Ishikawa (cell line): ENCODE results near the gene PTGS2.

Experiments
- CEBPB ChIP-seq: IDR thresholded peaks from 2 replicates; pipeline ENCODE4 v1.6.1; 2012
- CREB1 ChIP-seq: IDR thresholded peaks from 2 replicates; pipeline ENCODE4 v1.6.1; 2012; ENCODE audit warnings: low read depth
- EGR1 ChIP-seq: IDR thresholded peaks from 2 replicates; pipeline ENCODE4 v1.6.1; 2012
- EP300 ChIP-seq: IDR thresholded peaks from 2 replicates; pipeline ENCODE4 v1.6.1; 2012; ENCODE audit warnings: borderline replicate concordance
- FOXM1 ChIP-seq: IDR thresholded peaks from 2 replicates; pipeline ENCODE4 v1.6.1; 2012; ENCODE audit warnings: low read depth, borderline replicate concordance
- NFIC ChIP-seq: IDR thresholded peaks from 2 replicates; pipeline ENCODE4 v1.6.1; 2012
- RAD21 ChIP-seq: IDR thresholded peaks from 2 replicates; pipeline ENCODE4 v1.6.1; 2012; ENCODE audit warnings: low read depth
- TAF1 ChIP-seq: IDR thresholded peaks from 2 replicates; pipeline ENCODE4 v1.6.1; 2012; ENCODE audit warnings: low read depth, mild to moderate bottlenecking
- TCF12 ChIP-seq: IDR thresholded peaks from 2 replicates; pipeline ENCODE4 v1.6.1; 2012; ENCODE audit warnings: low read depth
- TEAD4 ChIP-seq: IDR thresholded peaks from 2 replicates; pipeline ENCODE4 v1.6.1; 2012
- YY1 ChIP-seq: IDR thresholded peaks from 2 replicates; pipeline ENCODE4 v1.6.1; 2012; ENCODE audit warnings: low read depth
- ZBTB7A ChIP-seq: IDR thresholded peaks from 2 replicates; pipeline ENCODE4 v1.6.1; 2012; ENCODE audit warnings: low read depth
- TF ChIP-seq, protein P1 (sequence below): IDR thresholded peaks from 2 replicates; pipeline ENCODE4 v1.6.1; 2012
- TF ChIP-seq, protein P2 (sequence below): IDR thresholded peaks from 2 replicates; pipeline ENCODE4 v1.6.1; 2012
- TF ChIP-seq, protein P3 (sequence below): IDR thresholded peaks from 2 replicates; pipeline ENCODE4 v1.6.1; 2012; ENCODE audit warnings: low read depth, mild to moderate bottlenecking

The PTGS2 gene

DNA sequence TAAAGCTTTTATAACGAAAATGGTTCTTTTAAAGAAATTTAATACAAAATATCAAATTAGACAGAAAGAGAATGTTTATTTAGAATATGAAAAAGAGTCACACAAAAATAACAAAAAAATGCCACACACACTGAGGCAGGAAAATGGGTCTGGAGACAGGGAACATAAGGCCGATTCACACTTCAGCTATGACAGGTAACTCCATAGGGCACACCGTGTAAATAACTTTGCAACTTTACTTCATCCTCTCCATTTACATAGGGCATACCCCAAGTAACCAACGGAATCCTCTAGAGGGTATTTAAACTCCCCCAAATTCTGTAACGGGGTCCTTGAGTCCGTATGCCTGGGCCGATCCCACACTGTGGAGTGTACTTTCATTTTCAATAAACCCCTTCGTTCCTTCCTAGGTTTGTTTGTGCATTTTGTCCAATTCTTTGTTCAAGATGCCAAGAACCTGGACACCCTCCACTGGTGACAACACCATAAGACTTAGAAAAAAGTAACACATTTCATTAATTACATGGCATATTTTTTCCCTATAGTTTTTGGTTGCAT is 23.1 kb upstream of the PTGS2 start:
- TF ChIP-seq YY1 (no peak), TAF1 (no peak), TEAD4 (no peak), CEBPB (no peak), EGR1 (no peak), RAD21 (no peak), ZBTB7A (no peak), TCF12 (no peak), NFIC (no peak), CREB1 (no peak)
- TF ChIP-seq, protein P1, sequence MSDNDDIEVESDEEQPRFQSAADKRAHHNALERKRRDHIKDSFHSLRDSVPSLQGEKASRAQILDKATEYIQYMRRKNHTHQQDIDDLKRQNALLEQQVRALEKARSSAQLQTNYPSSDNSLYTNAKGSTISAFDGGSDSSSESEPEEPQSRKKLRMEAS: no peak
- TF ChIP-seq, protein P2, sequence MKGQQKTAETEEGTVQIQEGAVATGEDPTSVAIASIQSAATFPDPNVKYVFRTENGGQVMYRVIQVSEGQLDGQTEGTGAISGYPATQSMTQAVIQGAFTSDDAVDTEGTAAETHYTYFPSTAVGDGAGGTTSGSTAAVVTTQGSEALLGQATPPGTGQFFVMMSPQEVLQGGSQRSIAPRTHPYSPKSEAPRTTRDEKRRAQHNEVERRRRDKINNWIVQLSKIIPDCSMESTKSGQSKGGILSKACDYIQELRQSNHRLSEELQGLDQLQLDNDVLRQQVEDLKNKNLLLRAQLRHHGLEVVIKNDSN: no peak
- TF ChIP-seq, protein P3, sequence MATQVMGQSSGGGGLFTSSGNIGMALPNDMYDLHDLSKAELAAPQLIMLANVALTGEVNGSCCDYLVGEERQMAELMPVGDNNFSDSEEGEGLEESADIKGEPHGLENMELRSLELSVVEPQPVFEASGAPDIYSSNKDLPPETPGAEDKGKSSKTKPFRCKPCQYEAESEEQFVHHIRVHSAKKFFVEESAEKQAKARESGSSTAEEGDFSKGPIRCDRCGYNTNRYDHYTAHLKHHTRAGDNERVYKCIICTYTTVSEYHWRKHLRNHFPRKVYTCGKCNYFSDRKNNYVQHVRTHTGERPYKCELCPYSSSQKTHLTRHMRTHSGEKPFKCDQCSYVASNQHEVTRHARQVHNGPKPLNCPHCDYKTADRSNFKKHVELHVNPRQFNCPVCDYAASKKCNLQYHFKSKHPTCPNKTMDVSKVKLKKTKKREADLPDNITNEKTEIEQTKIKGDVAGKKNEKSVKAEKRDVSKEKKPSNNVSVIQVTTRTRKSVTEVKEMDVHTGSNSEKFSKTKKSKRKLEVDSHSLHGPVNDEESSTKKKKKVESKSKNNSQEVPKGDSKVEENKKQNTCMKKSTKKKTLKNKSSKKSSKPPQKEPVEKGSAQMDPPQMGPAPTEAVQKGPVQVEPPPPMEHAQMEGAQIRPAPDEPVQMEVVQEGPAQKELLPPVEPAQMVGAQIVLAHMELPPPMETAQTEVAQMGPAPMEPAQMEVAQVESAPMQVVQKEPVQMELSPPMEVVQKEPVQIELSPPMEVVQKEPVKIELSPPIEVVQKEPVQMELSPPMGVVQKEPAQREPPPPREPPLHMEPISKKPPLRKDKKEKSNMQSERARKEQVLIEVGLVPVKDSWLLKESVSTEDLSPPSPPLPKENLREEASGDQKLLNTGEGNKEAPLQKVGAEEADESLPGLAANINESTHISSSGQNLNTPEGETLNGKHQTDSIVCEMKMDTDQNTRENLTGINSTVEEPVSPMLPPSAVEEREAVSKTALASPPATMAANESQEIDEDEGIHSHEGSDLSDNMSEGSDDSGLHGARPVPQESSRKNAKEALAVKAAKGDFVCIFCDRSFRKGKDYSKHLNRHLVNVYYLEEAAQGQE: no peak

DNA sequence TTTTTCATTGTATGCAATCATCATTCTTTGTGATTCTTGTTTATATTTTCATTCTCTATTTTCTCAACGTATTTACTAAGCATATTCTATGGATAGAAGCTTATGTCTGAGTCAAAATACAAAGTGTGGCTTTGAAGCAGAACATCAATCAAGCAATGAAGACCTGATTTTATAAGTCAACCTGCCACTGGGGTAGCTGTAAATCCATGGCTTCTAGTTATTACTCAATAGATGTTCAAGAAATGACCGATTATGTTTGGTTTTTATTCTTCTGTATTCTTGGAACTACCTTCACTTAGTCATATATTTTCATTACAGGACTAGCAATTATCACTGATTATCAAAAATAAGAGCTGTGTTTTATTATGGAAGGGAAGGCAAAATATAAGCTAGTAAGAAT is 20.5 kb upstream of the PTGS2 start:
- TF ChIP-seq EGR1 (no peak), CEBPB (no peak), ZBTB7A (no peak), FOXM1 (no peak), EP300 (no peak), TEAD4 (no peak), RAD21 (no peak), TAF1 (no peak)
- TF ChIP-seq, protein P3: no peak
- TF ChIP-seq, protein P2: no peak
- TF ChIP-seq, protein P1: no peak

DNA sequence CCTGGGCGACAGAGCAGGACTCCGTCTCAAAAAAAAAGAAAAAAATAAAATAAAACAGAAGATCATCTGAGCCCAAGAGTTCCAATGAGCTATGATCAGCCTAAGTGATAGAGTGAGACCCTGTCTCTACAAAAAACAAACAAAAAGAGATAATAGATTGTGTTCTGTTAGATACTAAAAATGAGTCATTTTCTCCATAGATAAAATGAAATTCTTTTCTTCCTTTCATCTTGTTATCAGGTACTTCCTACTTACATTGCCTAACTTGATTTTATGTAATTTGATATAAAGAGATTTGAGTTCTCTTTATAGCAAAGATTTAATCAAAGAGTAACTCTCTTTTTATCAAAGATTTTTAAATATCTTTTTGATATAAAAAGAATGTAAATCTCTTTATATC is 19.3 kb upstream of the PTGS2 start:
- TF ChIP-seq TCF12 (no peak), YY1 (no peak), EGR1 (no peak), RAD21 (no peak), EP300 (no peak), TAF1 (no peak), NFIC (no peak), CEBPB (no peak), TEAD4 (no peak), FOXM1 (no peak), ZBTB7A (no peak), CREB1 (no peak)
- TF ChIP-seq, protein P3: no peak
- TF ChIP-seq, protein P2: no peak
- TF ChIP-seq, protein P1: no peak

DNA sequence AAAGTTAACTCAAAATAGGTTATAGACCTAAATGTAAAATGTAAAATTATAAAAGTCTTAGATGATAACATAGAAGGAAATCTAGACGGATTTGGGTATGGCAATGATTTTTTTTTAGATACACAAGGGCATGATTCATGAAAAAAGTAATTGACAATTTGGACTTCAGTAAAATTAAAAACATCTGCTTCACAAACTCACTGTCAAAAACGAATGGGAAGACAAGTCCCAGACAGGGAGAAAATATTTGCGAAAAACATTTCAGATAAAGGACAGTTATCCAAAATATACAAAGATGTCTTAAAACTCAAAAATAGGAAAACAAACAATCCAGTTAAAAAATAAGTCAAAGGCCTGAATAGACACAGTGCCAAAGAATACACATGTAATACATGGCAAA is 9.7 kb upstream of the PTGS2 start:
- TF ChIP-seq, protein P1: no peak
